Endothelial cell of umbilical vein (primary cell): Measurements from ENCODE around the gene TXNL4A. TPM values are rescaled to one million over a fixed set of nuclear protein-coding genes. Genes with fewer than 3 reads are reported as not detected.

Experiments used
- BruUV-seq: library from RNA; stranded (reverse); fragments of 400-500 nt; replicated peaks from 2 replicates; lab custom pipeline; 2021; lab: Mats Ljungman, UMichigan
- CTCF ChIA-PET: fragments of 300-600, 350-600 bp; sonication (Branson Sonifier 250); formaldehyde crosslinking; loops from one replicate; lab custom pipeline; 2021; ENCODE audit warnings: antibody characterized with exemption, inconsistent platforms; lab: Charles Lee
- POLR2A ChIA-PET: fragments of 300-600, 350-600 bp; sonication (Branson Sonifier 250); formaldehyde crosslinking; loops from one replicate; lab custom pipeline; 2021; ENCODE audit warnings: antibody characterized with exemption, inconsistent platforms; lab: Charles Lee
- DNase-seq: peaks from one replicate; pipeline ENCODE4 v3.0.0-alpha.2; 2011; ENCODE audit warnings: low read depth, low spot score
- FAIRE-seq: peaks from 2 replicates; lab custom pipeline; 2011; peaks lifted over from hg19 to GRCh38; lab: Jason Lieb, UNC
- H2AFZ ChIP-seq: 2 replicates; pipeline ENCODE4 v1.6.0; 2012; ENCODE audit warnings: low read depth, low read length, control low read depth, inconsistent platforms
- H3K27ac ChIP-seq: 2 replicates; pipeline ENCODE4 v1.5.1; 2011; ENCODE audit warnings: low read depth, mild to moderate bottlenecking, control low read depth, low read length, moderate library complexity; ENCODE audit not compliant: insufficient read depth
- H3K27me3 ChIP-seq, 2 experiments: 2 replicates each; pipeline versions ENCODE4 v1.6.0 to v1.6.1; 2011; ENCODE audit warnings: low read length in 2 of 2, mixed read lengths in 1 of 2; ENCODE audit not compliant: control insufficient read depth in 2 of 2, insufficient read depth in 2 of 2
- H3K36me3 ChIP-seq, 2 experiments: 2 replicates in 1 of 2; 3 replicates in 1 of 2; pipeline ENCODE4 v1.5.1; 2011; ENCODE audit warnings: low read length in 2 of 2, mild to moderate bottlenecking in 1 of 2, moderate library complexity in 1 of 2; ENCODE audit not compliant: control insufficient read depth in 2 of 2, insufficient read depth in 2 of 2; ENCODE audit errors: extremely low read depth in 1 of 2
- H3K4me1 ChIP-seq: 3 replicates; pipeline ENCODE4 v1.5.1; 2011; ENCODE audit warnings: mild to moderate bottlenecking, low read length; ENCODE audit not compliant: control insufficient read depth, insufficient read depth; ENCODE audit errors: extremely low read depth
- H3K4me2 ChIP-seq: 2 replicates; pipeline ENCODE4 v1.6.1; 2011; ENCODE audit warnings: low read length, control low read depth, mixed read lengths; ENCODE audit not compliant: insufficient read depth
- H3K4me3 ChIP-seq, 3 experiments: fragments of 200-600 bp in 1 of 3; sonication (generic), shearing (Covaris generic) in 1 of 3; replicated peaks in 1 of 3; 2 replicates each; pipeline ENCODE4 v1.5.1; 2011 to 2016; ENCODE audit warnings: control low read depth in 3 of 3, low read length in 3 of 3, mild to moderate bottlenecking in 2 of 3, inconsistent platforms in 1 of 3, low read depth in 1 of 3, moderate library complexity in 1 of 3; ENCODE audit not compliant: insufficient read depth in 1 of 3
- H3K79me2 ChIP-seq: 2 replicates; pipeline ENCODE4 v1.6.0; 2012; ENCODE audit warnings: low read length, inconsistent platforms; ENCODE audit not compliant: control insufficient read depth, insufficient read depth
- H3K9ac ChIP-seq: replicated peaks from 2 replicates; pipeline ENCODE3; 2011; ENCODE audit warnings: low read length, control low read depth; ENCODE audit not compliant: insufficient read depth; ENCODE audit errors: extremely low read depth
- H3K9me1 ChIP-seq: replicated peaks from 3 replicates; pipeline ENCODE4 v1.6.0; 2011; ENCODE audit warnings: mild to moderate bottlenecking, low read length; ENCODE audit not compliant: control insufficient read depth, insufficient read depth; ENCODE audit errors: extremely low read depth
- H3K9me3 ChIP-seq: replicated peaks from 2 replicates; pipeline ENCODE4 v1.5.1; 2012; ENCODE audit warnings: low read length, inconsistent platforms; ENCODE audit not compliant: control insufficient read depth, insufficient read depth
- H4K20me1 ChIP-seq: replicated peaks from 2 replicates; pipeline ENCODE3; 2011; ENCODE audit warnings: mild to moderate bottlenecking, low read length; ENCODE audit not compliant: control insufficient read depth, insufficient read depth; ENCODE audit errors: extremely low read depth
- CTCF ChIP-seq, 2 donors: IDR thresholded peaks; 1 replicate in 1 of 2; 2 replicates in 1 of 2; pipeline ENCODE4 v1.5.1; 2011; ENCODE audit warnings: low read length in 2 of 2, mild to moderate bottlenecking in 2 of 2, moderate library complexity in 2 of 2, control low read depth in 1 of 2, inconsistent platforms in 1 of 2, low read depth in 1 of 2; ENCODE audit not compliant: insufficient read depth in 1 of 2; ENCODE audit errors: extremely low read depth in 1 of 2
- EZH2 ChIP-seq: IDR thresholded peaks from 2 replicates; pipeline ENCODE4 v1.6.1; 2012; ENCODE audit warnings: borderline replicate concordance, low read depth, mild to moderate bottlenecking, moderate library complexity, low read length, inconsistent platforms; ENCODE audit not compliant: severe bottlenecking
- FOS ChIP-seq: IDR thresholded peaks from 2 replicates; pipeline ENCODE4 v1.6.1; 2011; ENCODE audit warnings: mild to moderate bottlenecking, low read length, moderate library complexity, borderline replicate concordance; ENCODE audit not compliant: insufficient read depth
- GATA2 ChIP-seq: IDR thresholded peaks from 2 replicates; pipeline ENCODE4 v1.7.0; 2011; ENCODE audit warnings: low read depth, mild to moderate bottlenecking, moderate library complexity, mixed read lengths, low read length; ENCODE audit not compliant: insufficient read length, insufficient read depth
- JUN ChIP-seq: IDR thresholded peaks from 2 replicates; pipeline ENCODE4 v1.6.1; 2011; ENCODE audit warnings: borderline replicate concordance, low read depth; ENCODE audit not compliant: insufficient read length, insufficient read depth
- MAX ChIP-seq: IDR thresholded peaks from 2 replicates; pipeline ENCODE4 v1.6.1; 2011; ENCODE audit not compliant: insufficient read depth, insufficient read length
- MYC ChIP-seq: IDR thresholded peaks from one replicate; pipeline ENCODE4 v1.6.1; 2011; ENCODE audit warnings: mild to moderate bottlenecking, low read depth, low read length
- POLR2A ChIP-seq: IDR thresholded peaks from 2 replicates; pipeline ENCODE4 v1.6.1; 2012; ENCODE audit warnings: low read depth, mild to moderate bottlenecking, control low read depth, low read length
- POLR2AphosphoS5 ChIP-seq: IDR thresholded peaks from 2 replicates; pipeline ENCODE4 v1.6.1; 2012; ENCODE audit warnings: low read depth, mild to moderate bottlenecking, control low read depth, low read length, moderate library complexity; ENCODE audit not compliant: insufficient read depth
- dilution Hi-C: fragments of 300-500 bp; cut with MboI; formaldehyde crosslinking; loops from one replicate; pipeline ENCODE4 v1.15.0; 2019; ENCODE audit warnings: low sequenced_read_pairs; ENCODE audit not compliant: extremely low pct_ligation_motif_present
- intact Hi-C: fragments of 100-400 bp; cut with micrococcal nuclease; formaldehyde crosslinking; loops from one replicate; pipeline ENCODE4 v1.10.0; 2022
- polyA plus RNA-seq, 4 experiments: library from polyadenylated mRNA; depleted of rRNA in 3 of 4; stranded (reverse) in 3 of 4; unstranded in 1 of 4; fragments of >200 nt; gene quantifications; 2 replicates each; pipeline versions ENCODE4 v1.2.1 to v1.2.3, GENCODE V29; 2011 to 2012; ENCODE audit warnings: missing spikeins in 1 of 4
- total RNA-seq: library from RNA; stranded (reverse); gene quantifications from 2 replicates; pipeline ENCODE4 v1.2.3, GENCODE V29; 2021

Gene TXNL4A
- total and polyA plus RNA-seq, 2 donors (not counting 3 experiments of a cell fraction or from before 2014, with no cell fraction given): 148 to 172 TPM

- POLR2A ChIA-PET: no interaction called here
- TF ChIP-seq POLR2A (no peak), CTCF (IDR thresholded peaks at IDR 0.05; ENCODE audit: extremely low read depth in 1 of 2, insufficient read depth in 1 of 2, low read depth in 1 of 2, low read length in 2 of 2) (no peak), MAX (no peak), MYC (no peak), POLR2AphosphoS5 (no peak), GATA2 (no peak), FOS (no peak), JUN (no peak), EZH2 (no peak)
- FAIRE-seq: no peak
- intact Hi-C loops: loop anchor here (10.0 kb wide), 1 partner anchor 652 kb away; no protein-coding TSS in a partner anchor
- dilution Hi-C loops: no loop called here
- DNase-seq: no peak
- Histone ChIP-seq H3K27me3 (no peaks in the 10 kb centered on the region), H3K9me1 (no peaks in the 10 kb centered on the region), H3K4me1 (peaks cover 9% of the 10 kb centered on the region), H2AFZ (no peak overlapping the region), H3K36me3 (no peaks in the 10 kb centered on the region), H4K20me1 (no peaks in the 10 kb centered on the region), H3K79me2 (peaks cover 18% of the 10 kb centered on the region), H3K9ac (no peak overlapping the region), H3K9me3 (no peaks in the 10 kb centered on the region), H3K27ac (no peak overlapping the region), H3K4me2 (no peak overlapping the region), H3K4me3 (no peak overlapping the region)
- BruUV-seq: no TSS peak
- CTCF ChIA-PET: no interaction called here
Observed at GRCh38 chr18:80037300-80037699, 48.9 kb upstream of the TXNL4A start.
